HAP-1 (cell line): ENCODE measurements around the gene BPIFB6.

Source experiments
- DNase-seq, 2 experiments: peaks; one replicate each; pipeline ENCODE4 v3.0.0-alpha.2; 2016 to 2020; ENCODE audit warnings: low spot score in 2 of 2
- H3K27me3 ChIP-seq: fragments of 250-450 bp; sonication (Bioruptor Pico); 2 replicates; pipeline ENCODE4 v1.5.1; 2020; ENCODE audit warnings: low read depth, mild to moderate bottlenecking, moderate library complexity
- H3K36me3 ChIP-seq: fragments of 250-450 bp; sonication (Bioruptor Pico); replicated peaks from 2 replicates; pipeline ENCODE4 v1.5.1; 2020; ENCODE audit warnings: mild to moderate bottlenecking
- H3K4me1 ChIP-seq: fragments of 250-450 bp; sonication (Bioruptor Pico); 2 replicates; pipeline ENCODE4 v1.5.1; 2020; ENCODE audit warnings: mild to moderate bottlenecking
- H3K4me3 ChIP-seq: fragments of 250-450 bp; sonication (Bioruptor Pico); 2 replicates; pipeline ENCODE4 v1.5.1; 2020; ENCODE audit warnings: mild to moderate bottlenecking, moderate library complexity
- H3K9me3 ChIP-seq: fragments of 250-450 bp; sonication (Bioruptor Pico); 2 replicates; pipeline ENCODE4 v1.5.1; 2020; ENCODE audit warnings: mild to moderate bottlenecking, moderate library complexity
- in situ Hi-C: fragments of 300-500 bp; cut with MboI; formaldehyde crosslinking; loops from 3 replicates; pipeline ENCODE4 v1.14.3; 2020; ENCODE audit warnings: low sequenced_read_pairs, inconsistent platforms, mixed read lengths

BPIFB6 gene

DNA sequence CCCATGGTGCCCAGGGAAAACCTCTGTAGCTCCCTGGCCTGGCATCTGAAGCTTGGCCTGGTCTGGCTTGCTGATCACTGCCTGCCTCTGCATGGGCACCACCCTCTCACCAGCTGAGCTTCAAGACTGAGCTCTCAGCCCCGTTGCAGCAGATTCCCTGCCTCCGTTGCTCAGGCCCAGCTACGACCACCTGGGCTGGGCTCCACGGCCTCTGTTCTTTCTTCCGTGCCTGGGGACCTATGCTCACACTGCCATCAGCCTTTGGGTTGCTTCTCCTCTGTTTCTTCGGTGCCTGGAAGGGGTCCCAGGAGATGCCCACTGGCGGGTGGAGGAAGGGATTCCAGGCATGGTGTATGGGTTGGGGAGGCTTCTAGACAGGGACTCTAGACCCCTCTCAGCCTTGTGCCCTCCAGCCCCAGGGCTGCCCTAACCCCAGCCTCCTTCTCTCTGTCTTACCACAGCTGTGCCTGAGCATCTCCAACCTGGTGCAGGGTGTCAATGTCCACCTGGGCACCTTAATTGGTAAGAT, 14.8 kb upstream of the BPIFB6 start:
- H3K36me3 ChIP-seq, result no peaks in the 10 kb centered on the region
- H3K4me3 ChIP-seq, result no peak overlapping the region
- no peaks in the 10 kb centered on the region for H3K4me1 ChIP-seq
- H3K9me3 ChIP-seq, result no peaks in the 10 kb centered on the region
- H3K27me3 ChIP-seq, result no peaks in the 10 kb centered on the region; the same call in 1 of the 2 replicates
- no peak for DNase-seq
- in situ Hi-C loops, result no loop called here

- Histone ChIP-seq H3K36me3 (no peaks in the 10 kb centered on the region), H3K4me3 (no peak overlapping the region), H3K9me3 (no peaks in the 10 kb centered on the region), H3K4me1 (no peaks in the 10 kb centered on the region), H3K27me3 (no peaks in the 10 kb centered on the region; the same call in 1 of the 2 replicates)
- in situ Hi-C loops, result no loop called here
- DNase-seq, result no peak
Observed at GRCh38 chr20:33017542-33017941, 13.9 kb upstream of the BPIFB6 start.

DNA sequence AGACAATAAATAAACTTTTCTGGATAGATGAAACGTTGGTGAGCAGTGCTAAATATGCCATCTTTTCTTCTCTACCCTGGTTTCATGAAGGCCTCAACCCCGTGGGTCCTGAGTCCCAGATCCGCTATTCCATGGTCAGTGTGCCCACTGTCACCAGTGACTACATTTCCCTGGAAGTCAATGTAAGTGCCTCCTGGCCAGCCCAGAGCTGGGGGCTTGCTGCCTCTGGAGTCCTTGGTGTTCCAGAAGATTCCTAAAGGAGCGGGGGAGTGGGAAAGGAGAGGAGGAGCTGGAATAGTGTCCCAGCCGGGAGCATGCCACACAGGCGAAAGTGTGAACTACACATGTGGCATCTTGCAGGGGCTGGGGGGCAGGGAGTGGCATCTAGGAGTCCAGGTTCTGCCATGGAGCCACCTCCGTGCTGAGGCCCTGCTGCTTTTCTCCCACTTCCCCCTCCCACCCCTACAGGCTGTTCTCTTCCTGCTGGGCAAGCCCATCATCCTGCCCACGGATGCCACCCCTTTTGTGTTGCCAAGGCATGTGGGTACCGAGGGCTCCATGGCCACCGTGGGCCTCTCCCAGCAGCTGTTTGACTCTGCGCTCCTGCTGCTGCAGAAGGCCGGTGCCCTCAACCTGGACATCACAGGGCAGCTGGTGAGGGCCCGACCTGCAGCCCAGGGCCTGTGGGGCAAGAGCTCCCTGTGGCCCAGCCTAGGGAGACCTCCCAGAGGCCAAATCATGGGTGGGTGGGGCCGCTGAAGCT, 13.1 kb upstream of the BPIFB6 start:
- Histone ChIP-seq H3K36me3 (no peaks in the 10 kb centered on the region), H3K27me3 (no peaks in the 10 kb centered on the region), H3K4me3 (no peak overlapping the region), H3K9me3 (no peaks in the 10 kb centered on the region), H3K4me1 (no peaks in the 10 kb centered on the region)
- in situ Hi-C loops, result no loop called here
- no peak for DNase-seq

GRCh38 chr20:33019465-33020277, 11.8 kb upstream of the BPIFB6 start:
- no peaks in the 10 kb centered on the region for H3K27me3 ChIP-seq
- no peaks in the 10 kb centered on the region for H3K4me1 ChIP-seq
- H3K9me3 ChIP-seq, result no peaks in the 10 kb centered on the region
- no peak for DNase-seq
- no peak overlapping the region for H3K4me3 ChIP-seq
- in situ Hi-C loops, result no loop called here
- no peaks in the 10 kb centered on the region for H3K36me3 ChIP-seq

DNA sequence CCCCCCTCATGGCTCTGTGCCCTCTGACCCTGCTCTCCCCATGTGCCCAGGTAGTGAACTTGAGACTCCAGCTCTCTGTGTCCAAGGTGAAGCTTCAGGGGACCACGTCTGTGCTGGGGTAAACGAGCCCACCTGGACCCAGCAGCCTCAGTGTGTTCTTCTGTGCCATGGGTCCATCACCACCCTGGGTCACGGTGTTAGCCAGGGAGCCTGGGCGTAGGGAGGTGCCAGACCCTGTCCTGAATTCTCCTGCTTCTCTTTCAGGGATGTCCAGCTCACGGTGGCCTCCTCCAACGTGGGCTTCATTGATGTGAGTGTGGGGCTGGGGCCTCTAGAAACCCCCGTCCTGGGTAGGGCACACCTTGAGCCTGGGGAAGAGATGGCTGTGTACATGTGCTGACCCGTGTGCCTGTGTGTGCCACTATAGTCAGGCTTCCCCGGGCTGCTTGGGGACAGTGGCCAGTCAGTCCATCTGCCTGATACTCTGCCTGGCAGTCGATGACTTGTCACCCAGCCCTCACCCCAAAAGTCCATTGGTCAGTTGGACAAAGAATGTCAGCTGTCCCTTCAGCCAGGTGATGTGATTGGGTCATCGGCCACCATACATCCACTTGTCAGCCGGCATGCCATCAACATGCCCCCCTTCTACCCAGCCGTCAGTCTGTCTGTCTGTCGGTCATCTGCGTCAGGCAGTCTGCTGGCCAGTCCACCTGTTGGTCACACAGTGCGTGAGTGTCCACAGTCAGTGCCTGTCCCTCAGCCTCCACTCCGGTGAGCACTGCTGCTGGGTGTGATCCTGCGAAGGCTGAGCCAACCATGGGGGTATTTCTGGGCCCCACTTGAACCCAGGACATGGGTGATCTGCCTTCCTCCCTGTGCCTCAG, 10.9 kb upstream of the BPIFB6 start:
- H3K9me3 ChIP-seq, result no peaks in the 10 kb centered on the region
- DNase-seq, result no peak
- no peaks in the 10 kb centered on the region for H3K27me3 ChIP-seq
- in situ Hi-C loops, result no loop called here
- no peaks in the 10 kb centered on the region for H3K36me3 ChIP-seq
- H3K4me3 ChIP-seq, result no peak overlapping the region
- H3K4me1 ChIP-seq, result no peaks in the 10 kb centered on the region

DNA sequence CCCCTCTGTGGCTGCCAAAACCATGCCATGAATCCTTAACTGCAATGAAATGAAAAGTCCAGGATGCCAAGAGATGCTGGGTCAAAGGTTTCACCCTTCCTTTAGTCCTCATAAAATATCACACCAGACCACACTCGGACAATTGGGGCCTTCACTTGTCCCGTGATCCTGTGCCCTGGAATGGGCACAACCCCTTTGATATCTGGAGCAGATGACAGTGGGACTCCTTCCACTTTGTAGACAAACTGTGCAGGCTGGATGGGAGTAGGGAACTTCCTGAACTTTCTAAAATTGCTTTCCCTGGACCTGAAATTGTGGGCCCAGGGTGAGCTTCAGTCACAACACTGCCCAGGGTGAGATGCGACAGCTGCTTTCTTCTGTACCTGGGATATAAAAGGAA, 9.6 kb upstream of the BPIFB6 start:
- no peak for DNase-seq
- H3K4me3 ChIP-seq, result no peak overlapping the region
- in situ Hi-C loops, result no loop called here
- H3K27me3 ChIP-seq, result no peaks in the 10 kb centered on the region
- no peaks in the 10 kb centered on the region for H3K4me1 ChIP-seq
- H3K36me3 ChIP-seq, result no peaks in the 10 kb centered on the region
- no peaks in the 10 kb centered on the region for H3K9me3 ChIP-seq

DNA sequence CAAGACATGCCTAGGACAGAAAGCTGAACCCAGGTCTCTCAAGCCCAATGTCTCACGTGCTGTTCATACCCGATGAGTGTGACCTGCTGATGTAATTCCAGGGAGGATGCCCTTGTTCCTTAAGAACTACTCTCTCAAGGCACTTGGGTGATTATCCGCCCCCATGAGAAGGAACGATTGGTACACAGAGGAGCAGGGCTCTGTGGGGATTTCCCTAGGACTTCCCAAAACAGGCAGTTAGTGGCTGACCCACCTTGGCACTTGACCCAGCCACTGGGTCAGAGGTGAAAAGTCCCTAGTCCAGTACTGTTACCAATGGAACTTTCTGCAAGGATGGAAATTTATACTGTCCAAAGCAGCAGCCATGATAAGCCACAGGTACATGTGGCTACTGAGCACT, 9.2 kb upstream of the BPIFB6 start:
- Histone ChIP-seq H3K36me3 (no peaks in the 10 kb centered on the region), H3K4me3 (no peak overlapping the region), H3K27me3 (no peaks in the 10 kb centered on the region), H3K4me1 (no peaks in the 10 kb centered on the region), H3K9me3 (no peaks in the 10 kb centered on the region)
- no peak for DNase-seq
- in situ Hi-C loops, result no loop called here

DNA sequence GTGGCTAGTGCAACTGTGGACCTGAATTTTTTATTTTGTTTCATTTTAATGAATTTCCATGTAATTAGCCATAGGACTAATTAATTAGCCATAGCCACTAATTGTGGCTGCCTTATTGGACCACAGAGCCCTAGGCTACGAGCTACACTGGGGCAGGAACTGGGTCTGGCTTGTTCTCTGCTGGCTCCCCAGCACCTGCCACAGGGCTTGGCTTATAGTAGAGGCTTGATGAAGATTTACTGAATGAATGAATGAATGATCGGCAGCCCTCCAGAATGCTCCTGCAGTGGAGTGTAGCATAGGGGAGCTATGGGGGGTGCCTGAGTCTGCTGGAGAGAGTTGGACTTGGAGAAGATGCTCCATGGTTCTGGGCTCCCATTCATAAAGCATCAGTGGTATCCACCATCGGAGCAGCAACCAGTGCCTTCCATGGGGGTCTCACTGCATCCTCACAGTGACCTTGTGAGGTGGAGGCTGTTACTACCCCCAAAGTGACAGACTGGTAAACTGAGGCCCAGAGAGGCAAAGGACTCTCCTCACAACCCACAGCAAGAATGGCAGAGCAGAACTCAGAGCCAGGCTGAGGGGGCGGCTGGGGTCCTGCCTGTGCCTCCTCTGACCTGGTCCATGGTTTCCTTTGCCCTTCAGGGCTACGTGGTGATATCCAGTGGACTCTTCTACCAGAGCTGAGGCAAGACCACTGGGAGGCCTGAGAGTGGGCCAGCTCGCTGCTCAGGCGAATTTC, 8.6 kb upstream of the BPIFB6 start:
- Histone ChIP-seq H3K4me1 (no peaks in the 10 kb centered on the region), H3K4me3 (no peak overlapping the region), H3K36me3 (no peaks in the 10 kb centered on the region), H3K9me3 (no peaks in the 10 kb centered on the region), H3K27me3 (no peaks in the 10 kb centered on the region)
- in situ Hi-C loops, result no loop called here
- no peak for DNase-seq

DNA sequence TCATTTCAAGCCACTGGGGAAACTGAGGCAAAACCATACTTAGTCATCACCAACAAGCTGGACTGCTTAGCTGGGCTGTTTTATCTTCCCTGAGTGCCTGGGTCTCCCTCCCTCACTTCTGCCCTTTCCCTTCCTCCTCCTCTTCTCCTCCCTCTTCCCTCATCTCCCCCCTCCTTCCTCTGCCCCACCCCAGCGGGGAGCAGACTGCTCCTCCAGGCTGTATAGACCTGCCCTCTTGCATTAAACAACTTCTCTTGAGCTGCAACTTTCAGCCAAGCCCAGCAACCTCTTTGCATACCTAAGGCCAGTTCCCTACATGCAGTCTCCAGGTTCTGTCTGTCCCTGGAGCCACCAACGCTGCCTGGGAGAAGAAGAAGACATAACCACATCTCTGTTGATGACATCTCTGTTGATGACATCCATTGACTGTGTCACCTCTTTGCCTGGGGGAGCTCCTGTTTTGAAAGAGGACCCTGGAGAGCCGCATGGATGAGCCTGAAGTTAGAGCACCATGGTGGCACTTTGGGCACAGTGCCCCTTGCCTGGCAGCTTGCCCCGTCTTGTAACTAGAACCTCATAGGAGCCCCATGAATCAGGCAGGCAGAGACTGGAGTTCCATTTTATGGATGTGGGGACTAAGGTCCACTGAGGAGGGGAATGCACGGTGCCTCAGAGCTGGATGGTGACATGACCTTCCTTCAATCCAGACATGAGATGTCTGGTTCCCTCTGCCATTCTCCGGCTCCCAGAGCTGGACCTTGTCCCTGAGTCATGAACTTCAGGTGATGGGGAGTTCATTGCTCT, 7.8 kb upstream of the BPIFB6 start:
- Histone ChIP-seq H3K27me3 (no peaks in the 10 kb centered on the region), H3K36me3 (no peaks in the 10 kb centered on the region), H3K9me3 (no peaks in the 10 kb centered on the region), H3K4me1 (no peaks in the 10 kb centered on the region), H3K4me3 (no peak overlapping the region)
- in situ Hi-C loops, result no loop called here
- DNase-seq, result no peak

- H3K4me3 ChIP-seq, result no peak overlapping the region
- no peak for DNase-seq
- no peaks in the 10 kb centered on the region for H3K9me3 ChIP-seq
- no peaks in the 10 kb centered on the region for H3K27me3 ChIP-seq
- H3K36me3 ChIP-seq, result no peaks in the 10 kb centered on the region
- in situ Hi-C loops, result no loop called here
- H3K4me1 ChIP-seq, result no peaks in the 10 kb centered on the region
Observed at GRCh38 chr20:33024243-33024560, 7.2 kb upstream of the BPIFB6 start.

DNA sequence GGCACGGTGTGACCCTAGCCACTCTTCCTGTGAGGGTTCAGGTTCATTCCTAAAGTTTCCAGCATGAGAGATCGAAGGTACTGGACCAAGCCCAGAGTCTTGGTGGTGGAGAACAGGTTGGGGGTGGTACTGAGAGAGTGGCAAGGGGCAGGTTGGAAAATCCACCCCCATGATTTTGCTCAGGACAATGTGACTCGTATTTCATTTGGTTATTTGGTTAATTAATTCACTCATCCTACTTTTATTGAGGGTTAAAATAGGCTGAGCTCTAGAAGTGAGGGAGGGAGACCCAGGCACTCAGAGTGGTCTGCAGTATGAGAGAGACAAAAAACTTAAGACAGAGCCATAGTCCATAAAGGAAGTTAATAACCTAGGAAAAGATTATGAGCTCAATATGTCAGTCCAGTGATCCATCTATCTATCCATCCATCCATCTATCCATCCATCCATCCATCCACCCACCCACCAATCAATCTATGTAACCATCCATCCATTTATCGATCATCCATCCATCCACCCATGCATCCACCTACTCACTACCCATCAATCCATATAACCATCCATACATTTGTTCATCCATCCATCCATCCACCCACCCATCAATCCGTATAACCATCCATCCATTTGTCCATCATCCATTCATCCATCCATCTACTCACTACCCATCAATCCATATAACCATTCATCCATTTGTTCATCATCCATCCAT, 6.7 kb upstream of the BPIFB6 start:
- no peaks in the 10 kb centered on the region for H3K4me1 ChIP-seq
- no peak for DNase-seq
- in situ Hi-C loops, result no loop called here

GRCh38 chr20:33025318-33025876, 6.1 kb upstream of the BPIFB6 start:
- H3K27me3 ChIP-seq, result no peaks in the 10 kb centered on the region
- in situ Hi-C loops, result no loop called here
- H3K36me3 ChIP-seq, result no peaks in the 10 kb centered on the region

More for the DNA sequence above, 6.7 kb upstream of the BPIFB6 start:
- Histone ChIP-seq H3K4me3 (no peak overlapping the region), H3K9me3 (no peaks in the 10 kb centered on the region), H3K27me3 (no peaks in the 10 kb centered on the region), H3K36me3 (no peaks in the 10 kb centered on the region)

More at GRCh38 chr20:33025318-33025876, 6.1 kb upstream of the BPIFB6 start:
- no peak for DNase-seq
- H3K9me3 ChIP-seq, result no peaks in the 10 kb centered on the region
- no peaks in the 10 kb centered on the region for H3K4me1 ChIP-seq
- H3K4me3 ChIP-seq, result no peak overlapping the region
